Gastrocnemius medialis (tissue), 4 donors: ENCODE measurements around the gene MTNR1B. TPM values are rescaled to one million over a fixed set of nuclear protein-coding genes. Genes with fewer than 3 reads are reported as not detected.

Experiments used
- ATAC-seq, 2 donors: fragments of 150-250 bp; one replicate each; pipeline ENCODE4 v1.9.1; 2016
- DNase-seq, 2 donors: peaks; one replicate each; pipeline ENCODE4 v3.0.0-alpha.2; 2019
- H3K27ac ChIP-seq, 4 donors: fragments of 200-600 bp; sonication (generic); 1 replicate in 1 of 4; 2 replicates in 3 of 4; pipeline ENCODE4 v1.5.1; 2016 to 2018; ENCODE audit warnings: mild to moderate bottlenecking in 2 of 4, moderate library complexity in 1 of 4
- H3K27me3 ChIP-seq, 3 donors: fragments of 200-600 bp; sonication (generic) in 2 of 3; 1 replicate in 1 of 3; 2 replicates in 2 of 3; pipeline versions ENCODE4 v1.5.1 to v1.6.0; 2016 to 2019; ENCODE audit warnings: mild to moderate bottlenecking in 1 of 3, moderate library complexity in 1 of 3
- H3K36me3 ChIP-seq, 2 donors: fragments of 200-600 bp; sonication (generic) in 1 of 2; one replicate each; pipeline ENCODE4 v1.5.1; 2017 to 2018
- H3K4me1 ChIP-seq, 2 donors: fragments of 200-600 bp; sonication (generic) in 1 of 2; one replicate each; pipeline ENCODE4 v1.5.1; 2016 to 2017; ENCODE audit warnings: mild to moderate bottlenecking in 2 of 2
- H3K4me3 ChIP-seq, 4 donors: fragments of 200-600 bp; sonication (generic) in 3 of 4; 1 replicate in 1 of 4; 2 replicates in 3 of 4; pipeline ENCODE4 v1.5.1; 2016 to 2019; ENCODE audit warnings: mild to moderate bottlenecking in 2 of 4
- H3K9me3 ChIP-seq, 3 donors: fragments of 200-600 bp; sonication (generic) in 2 of 3; 1 replicate in 1 of 3; 2 replicates in 2 of 3; pipeline ENCODE4 v1.5.1; 2016 to 2019
- CTCF ChIP-seq, 5 experiments: fragments of 450-650 bp in 3 of 5; fragments of 200-600 bp in 2 of 5; sonication (generic) in 2 of 5; IDR thresholded peaks in 4 of 5; conservative IDR thresholded peaks in 1 of 5; 1 replicate in 4 of 5; 2 replicates in 1 of 5; pipeline ENCODE4 v1.5.1; 2016 to 2019; ENCODE audit warnings: antibody characterized with exemption in 5 of 5, mild to moderate bottlenecking in 3 of 5, moderate library complexity in 3 of 5
- POLR2A ChIP-seq, 2 donors: fragments of 450-650 bp; IDR thresholded peaks; one replicate each; pipeline ENCODE4 v1.6.1; 2017; ENCODE audit warnings: antibody characterized with exemption in 2 of 2, mild to moderate bottlenecking in 2 of 2, moderate library complexity in 2 of 2
- in situ Hi-C, 4 donors: fragments of 200-750 bp; cut with MboI; loops; one replicate each; pipeline versions ENCODE4 v1.15.0 to v1.8.0; 2017; ENCODE audit warnings: low sequenced_read_pairs in 4 of 4
- intact Hi-C: fragments of 100-400 bp; cut with DNase I; formaldehyde crosslinking; loops from one replicate; pipeline ENCODE4 v1.15.1; 2023; ENCODE audit warnings: low total_unique reads
- total RNA-seq, 4 donors: library from RNA; depleted of rRNA; stranded (reverse); fragments of >200 nt; gene quantifications; one replicate each; pipeline versions ENCODE4 v1.1.0 to v1.2.3, GENCODE V29; 2016

Gene MTNR1B
- total RNA-seq, 4 donors from 2014 or later, result not detected

GRCh38 chr11:92978271-92979111, 9.0 kb downstream of the MTNR1B start:
- no peak for DNase-seq

GRCh38 chr11:92979176-92979575, 9.7 kb downstream of the MTNR1B start:
- no peaks in the 10 kb centered on the region for H3K9me3 ChIP-seq
- ATAC-seq, result no peak
- no peaks in the 10 kb centered on the region for H3K4me1 ChIP-seq
- in situ Hi-C loops, result no loop called here
- no peak overlapping the region for H3K27ac ChIP-seq
- DNase-seq, result no peak
- H3K27me3 ChIP-seq, result no peaks in the 10 kb centered on the region
- intact Hi-C loops, result no loop called here
- TF ChIP-seq CTCF (IDR thresholded peaks at IDR 0.05 in 4 of 5, conservative IDR thresholded peaks at IDR 0.05 in 1 of 5), result no peak
- TF ChIP-seq POLR2A (IDR thresholded peaks at IDR 0.05), result no peak
- no peak overlapping the region for H3K4me3 ChIP-seq
- H3K36me3 ChIP-seq, result no peaks in the 10 kb centered on the region

More at GRCh38 chr11:92978271-92979111, 9.0 kb downstream of the MTNR1B start:
- in situ Hi-C loops, result no loop called here
- Histone ChIP-seq H3K9me3 (no peaks in the 10 kb centered on the region), H3K4me1 (no peaks in the 10 kb centered on the region), H3K27me3 (no peaks in the 10 kb centered on the region), H3K27ac (no peak overlapping the region), H3K4me3 (no peak overlapping the region), H3K36me3 (no peaks in the 10 kb centered on the region)
- intact Hi-C loops, result no loop called here
- TF ChIP-seq CTCF (IDR thresholded peaks at IDR 0.05 in 4 of 5, conservative IDR thresholded peaks at IDR 0.05 in 1 of 5) (no peak), POLR2A (IDR thresholded peaks at IDR 0.05) (no peak)
- no peak for ATAC-seq

GRCh38 chr11:92980312-92980711, 10.9 kb downstream of the MTNR1B start:
- no peak for TF ChIP-seq POLR2A (IDR thresholded peaks at IDR 0.05)
- TF ChIP-seq CTCF (IDR thresholded peaks at IDR 0.05 in 4 of 5, conservative IDR thresholded peaks at IDR 0.05 in 1 of 5), result no peak

GRCh38 chr11:92981508-92982043, 12.1 kb downstream of the MTNR1B start:
- intact Hi-C loops, result no loop called here
- Histone ChIP-seq H3K27me3 (no peaks in the 10 kb centered on the region), H3K4me1 (no peaks in the 10 kb centered on the region), H3K27ac (no peak overlapping the region), H3K4me3 (no peak overlapping the region), H3K9me3 (no peaks in the 10 kb centered on the region), H3K36me3 (no peaks in the 10 kb centered on the region)
- no peak for DNase-seq
- in situ Hi-C loops, result no loop called here
- no peak for TF ChIP-seq CTCF (IDR thresholded peaks at IDR 0.05 in 4 of 5, conservative IDR thresholded peaks at IDR 0.05 in 1 of 5)
- TF ChIP-seq POLR2A (IDR thresholded peaks at IDR 0.05), result no peak
- no peak for ATAC-seq

More at GRCh38 chr11:92980312-92980711, 10.9 kb downstream of the MTNR1B start:
- Histone ChIP-seq H3K4me3 (no peak overlapping the region), H3K9me3 (no peaks in the 10 kb centered on the region), H3K27me3 (no peaks in the 10 kb centered on the region), H3K4me1 (no peaks in the 10 kb centered on the region), H3K27ac (no peak overlapping the region), H3K36me3 (no peaks in the 10 kb centered on the region)
- intact Hi-C loops (no loop called here), in situ Hi-C loops (no loop called here)
- ATAC-seq (no peak), DNase-seq (no peak)
